Right lobe of liver (tissue), 4 donors: ENCODE data around the gene EEF1A1.

ENCODE experiments used
- POLR2A ChIP-seq: fragments of 450-650 bp; IDR thresholded peaks from one replicate; pipeline ENCODE4 v1.6.1; 2017; ENCODE audit warnings: antibody characterized with exemption, mild to moderate bottlenecking
- TF ChIP-seq, protein P1 (sequence below), 4 donors: fragments of 200-600 bp in 3 of 4; fragments of 450-650 bp in 1 of 4; IDR thresholded peaks; one replicate each; pipeline versions ENCODE4 v1.5.1 to v1.8.0; 2016 to 2022; ENCODE audit warnings: antibody characterized with exemption in 4 of 4, mild to moderate bottlenecking in 2 of 4
- donor health status: DM: no; HTN: no; CAD: no.
- donor health status: DM: no; HTN: no; CAD: no.
- donor health status: DM: no; HTN: yes; CAD: no.

DNA sequence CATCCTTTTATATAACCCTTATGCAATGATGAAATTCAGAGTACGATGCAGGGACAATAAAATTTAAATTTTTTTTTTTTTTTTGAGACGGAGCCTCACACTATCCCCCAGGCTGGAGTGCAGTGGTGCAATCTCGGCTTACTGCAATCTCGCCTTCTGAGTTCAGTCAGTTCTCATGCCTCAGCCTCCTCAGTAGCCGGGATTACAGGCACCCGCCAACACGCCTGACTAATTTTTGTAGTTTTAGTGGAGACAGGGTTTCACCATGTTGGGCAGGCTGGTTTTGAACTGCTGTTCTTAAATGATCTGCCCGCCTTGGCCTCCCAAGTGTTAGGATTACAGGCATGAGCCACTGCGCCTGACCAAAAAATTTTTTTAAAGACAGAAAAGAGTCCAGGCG, 44.1 kb downstream of the EEF1A1 start:
- TF ChIP-seq, protein P1, sequence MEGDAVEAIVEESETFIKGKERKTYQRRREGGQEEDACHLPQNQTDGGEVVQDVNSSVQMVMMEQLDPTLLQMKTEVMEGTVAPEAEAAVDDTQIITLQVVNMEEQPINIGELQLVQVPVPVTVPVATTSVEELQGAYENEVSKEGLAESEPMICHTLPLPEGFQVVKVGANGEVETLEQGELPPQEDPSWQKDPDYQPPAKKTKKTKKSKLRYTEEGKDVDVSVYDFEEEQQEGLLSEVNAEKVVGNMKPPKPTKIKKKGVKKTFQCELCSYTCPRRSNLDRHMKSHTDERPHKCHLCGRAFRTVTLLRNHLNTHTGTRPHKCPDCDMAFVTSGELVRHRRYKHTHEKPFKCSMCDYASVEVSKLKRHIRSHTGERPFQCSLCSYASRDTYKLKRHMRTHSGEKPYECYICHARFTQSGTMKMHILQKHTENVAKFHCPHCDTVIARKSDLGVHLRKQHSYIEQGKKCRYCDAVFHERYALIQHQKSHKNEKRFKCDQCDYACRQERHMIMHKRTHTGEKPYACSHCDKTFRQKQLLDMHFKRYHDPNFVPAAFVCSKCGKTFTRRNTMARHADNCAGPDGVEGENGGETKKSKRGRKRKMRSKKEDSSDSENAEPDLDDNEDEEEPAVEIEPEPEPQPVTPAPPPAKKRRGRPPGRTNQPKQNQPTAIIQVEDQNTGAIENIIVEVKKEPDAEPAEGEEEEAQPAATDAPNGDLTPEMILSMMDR (IDR thresholded peaks at IDR 0.05), result no peak
- no peak for TF ChIP-seq POLR2A
